ENCODE data around the gene COLQ. TPM values are rescaled to one million over a fixed set of nuclear protein-coding genes. Genes with fewer than 3 reads are reported as not detected.

Gene COLQ
- total RNA-seq, 3 donors from 2014 or later = 1.1 to 3.0 (median 1.5) TPM

- Histone ChIP-seq H3K36me3 (ENCODE audit: low read depth) (no peaks in the 10 kb centered on the region), H3K4me1 (ENCODE audit: low read depth) (no peaks in the 10 kb centered on the region), H3K4me3 (no peak overlapping the region), H3K9me3 (no peaks in the 10 kb centered on the region)
- ATAC-seq (no peak), DNase-seq (no peak)
- intact Hi-C loops (cut with DNase I, micrococcal nuclease) = no loop called here
- no peak for TF ChIP-seq CTCF (IDR thresholded peaks at IDR 0.05)
Observed at GRCh38 chr3:15505479-15506165, 15.9 kb downstream of the COLQ start.

GRCh38 chr3:15502616-15503015 is 18.9 kb downstream of the COLQ start:
- ATAC-seq (no peak), DNase-seq (no peak)
- Histone ChIP-seq H3K4me1 (ENCODE audit: low read depth) (no peaks in the 10 kb centered on the region), H3K9me3 (no peaks in the 10 kb centered on the region), H3K36me3 (ENCODE audit: low read depth) (no peaks in the 10 kb centered on the region), H3K4me3 (no peak overlapping the region)
- no peak for TF ChIP-seq CTCF (IDR thresholded peaks at IDR 0.05)
- intact Hi-C loops (cut with DNase I, micrococcal nuclease) = no loop called here

GRCh38 chr3:15501126-15501525 is 20.4 kb downstream of the COLQ start:
- no peaks in the 10 kb centered on the region for H3K36me3 ChIP-seq (ENCODE audit: low read depth)

GRCh38 chr3:15500107-15500724 is 21.3 kb downstream of the COLQ start:
- H3K36me3 ChIP-seq (ENCODE audit: low read depth) = no peaks in the 10 kb centered on the region
- ATAC-seq (no peak), DNase-seq (no peak)
- no peak overlapping the region for H3K4me3 ChIP-seq
- intact Hi-C loops (cut with DNase I, micrococcal nuclease) = no loop called here
- H3K4me1 ChIP-seq (ENCODE audit: low read depth) = no peaks in the 10 kb centered on the region
- no peak for TF ChIP-seq CTCF (IDR thresholded peaks at IDR 0.05)
- H3K9me3 ChIP-seq = no peaks in the 10 kb centered on the region

More at GRCh38 chr3:15501126-15501525, 20.4 kb downstream of the COLQ start:
- no peak for TF ChIP-seq CTCF (IDR thresholded peaks at IDR 0.05)
- DNase-seq (no peak), ATAC-seq (no peak)
- H3K4me1 ChIP-seq (ENCODE audit: low read depth) = no peaks in the 10 kb centered on the region
- intact Hi-C loops (cut with DNase I, micrococcal nuclease) = no loop called here
- no peak overlapping the region for H3K4me3 ChIP-seq
- no peaks in the 10 kb centered on the region for H3K9me3 ChIP-seq

GRCh38 chr3:15499536-15499935 is 22.0 kb downstream of the COLQ start:
- Histone ChIP-seq H3K4me1 (ENCODE audit: low read depth) (no peaks in the 10 kb centered on the region), H3K36me3 (ENCODE audit: low read depth) (no peaks in the 10 kb centered on the region), H3K4me3 (no peak overlapping the region), H3K9me3 (no peaks in the 10 kb centered on the region)
- DNase-seq = no peak
- intact Hi-C loops (cut with DNase I, micrococcal nuclease) = no loop called here
- no peak for TF ChIP-seq CTCF (IDR thresholded peaks at IDR 0.05)
- no peak for ATAC-seq

Data from mucosa of descending colon (tissue), 3 donors.